Measurements from ENCODE around the gene NPHP1. TPM values are rescaled to one million over a fixed set of nuclear protein-coding genes. Genes with fewer than 3 reads are reported as not detected.

Gene NPHP1
- total and polyA plus RNA-seq, 2 experiments from 2014 or later: 3.1 to 10.9 TPM

DNA sequence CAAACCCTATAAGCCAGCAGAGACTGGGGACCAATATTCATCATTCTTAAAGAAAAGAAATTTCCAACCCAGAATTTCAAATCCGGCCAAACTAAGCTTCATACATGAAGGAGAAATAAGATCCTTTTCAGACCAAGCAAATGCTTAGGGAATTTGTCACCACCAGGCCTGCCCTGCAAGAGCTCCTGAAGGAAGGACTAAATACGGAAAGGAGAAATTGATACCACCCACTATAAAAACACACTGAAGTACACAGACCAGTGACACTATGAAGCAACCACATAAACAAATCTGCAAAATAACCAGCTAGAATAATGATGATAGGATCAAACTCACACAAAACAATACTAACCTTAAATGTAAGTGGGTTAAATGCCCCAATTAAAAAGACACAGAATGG lies 22.4 kb downstream of the NPHP1 start:
- Histone ChIP-seq H3K4me1 (ENCODE audit: insufficient read depth) (no peaks in the 10 kb centered on the region), H3K27me3 (replicated peaks; ENCODE audit: insufficient read depth) (no peaks in the 10 kb centered on the region), H3K4me3 (no peak overlapping the region), H3K4me2 (ENCODE audit: unreplicated experiment) (no peak overlapping the region), H3K79me2 (ENCODE audit: insufficient read depth) (no peaks in the 10 kb centered on the region), H4K20me1 (ENCODE audit: insufficient read depth) (no peaks in the 10 kb centered on the region), H2AFZ (no peak overlapping the region), H3F3A (ENCODE audit: insufficient read depth) (no peaks in the 10 kb centered on the region), H3K9me2 (ENCODE audit: insufficient read depth) (no peaks in the 10 kb centered on the region), H3K9me3 (ENCODE audit: low read depth) (peaks cover 3% of the 10 kb centered on the region), H3K36me3 (ENCODE audit: low read depth) (no peaks in the 10 kb centered on the region), H3K9ac (no peak overlapping the region), H3K27ac (no peak overlapping the region)
- WGBS, 2 experiments (ENCODE audit: low coverage in 1 of 2, low lambda C conversion rate in 2 of 2, missing lambda C conversion rate in 2 of 2): 72 to 74% methylated on average over 2 of the region's 2 CpGs
- in situ Hi-C loops (cut with MboI): no loop called here
- DNase-seq: no peak
- TF ChIP-seq EZH2phosphoT487 (IDR thresholded peaks at IDR 0.05; ENCODE audit: insufficient read depth, low read depth) (no peak), EZH2 (IDR thresholded peaks at IDR 0.05; ENCODE audit: insufficient read depth, poor library complexity, severe bottlenecking) (no peak)

DNA sequence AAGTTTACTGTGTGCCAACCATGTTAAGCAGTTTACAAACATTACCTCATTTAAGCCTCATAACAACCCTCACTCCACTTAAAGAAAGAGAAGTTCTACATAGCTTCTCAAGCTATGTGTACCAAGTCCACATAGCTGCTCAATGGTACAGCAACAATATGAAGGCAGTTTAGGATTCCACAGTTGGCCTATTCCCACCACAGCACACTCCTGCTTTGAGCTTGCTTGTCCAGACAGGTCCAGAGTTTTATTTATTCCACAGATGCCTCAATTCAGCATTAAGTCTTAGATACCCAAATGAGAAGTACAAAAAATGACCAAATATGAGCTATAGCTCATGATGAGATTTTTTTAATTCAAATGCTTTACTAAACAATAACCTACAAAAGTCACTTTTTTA lies 24.8 kb downstream of the NPHP1 start:
- H3K9me2 ChIP-seq (ENCODE audit: insufficient read depth): no peaks in the 10 kb centered on the region
- no peaks in the 10 kb centered on the region for H3K4me1 ChIP-seq (ENCODE audit: insufficient read depth)
- no peaks in the 10 kb centered on the region for H3K79me2 ChIP-seq (ENCODE audit: insufficient read depth)
- no peak for TF ChIP-seq EZH2 (IDR thresholded peaks at IDR 0.05; ENCODE audit: insufficient read depth, poor library complexity, severe bottlenecking)
- no peak for TF ChIP-seq EZH2phosphoT487 (IDR thresholded peaks at IDR 0.05; ENCODE audit: insufficient read depth, low read depth)
- no peak overlapping the region for H3K4me2 ChIP-seq (ENCODE audit: unreplicated experiment)
- H3K27ac ChIP-seq: no peak overlapping the region
- H3K27me3 ChIP-seq (replicated peaks; ENCODE audit: insufficient read depth): no peaks in the 10 kb centered on the region
- H4K20me1 ChIP-seq (ENCODE audit: insufficient read depth): no peaks in the 10 kb centered on the region
- H3K4me3 ChIP-seq: no peak overlapping the region
- H3K9me3 ChIP-seq (ENCODE audit: low read depth): peaks cover 3% of the 10 kb centered on the region
- in situ Hi-C loops (cut with MboI): no loop called here
- no peaks in the 10 kb centered on the region for H3K36me3 ChIP-seq (ENCODE audit: low read depth)
- no peak overlapping the region for H2AFZ ChIP-seq
- no peak overlapping the region for H3K9ac ChIP-seq
- H3F3A ChIP-seq (ENCODE audit: insufficient read depth): no peaks in the 10 kb centered on the region
- DNase-seq: no peak

DNA sequence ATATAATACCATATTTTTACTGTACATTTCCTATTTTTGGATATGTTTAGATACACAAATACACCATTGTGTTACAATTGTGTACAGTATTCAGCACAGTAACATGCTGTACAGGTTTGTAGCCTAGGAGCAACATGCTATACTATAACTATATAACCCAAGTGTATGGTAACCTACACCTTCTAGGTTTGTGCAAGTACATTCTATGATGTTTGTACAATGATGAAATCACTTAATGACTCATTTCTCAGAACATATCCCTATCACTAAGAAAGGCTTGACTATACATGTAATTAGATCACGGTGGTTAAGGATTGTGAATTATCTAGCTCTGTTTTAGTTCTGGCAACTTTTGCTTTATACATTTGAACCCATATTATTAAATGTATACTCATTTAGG lies 31.3 kb downstream of the NPHP1 start:
- DNase-seq: peak; percentile 33
- H3K27ac ChIP-seq: no peak overlapping the region
- no peaks in the 10 kb centered on the region for H3K79me2 ChIP-seq (ENCODE audit: insufficient read depth)
- H3K4me1 ChIP-seq (ENCODE audit: insufficient read depth): no peaks in the 10 kb centered on the region
- no peak overlapping the region for H3K4me2 ChIP-seq (ENCODE audit: unreplicated experiment)
- no peaks in the 10 kb centered on the region for H3K9me2 ChIP-seq (ENCODE audit: insufficient read depth)
- no peaks in the 10 kb centered on the region for H3F3A ChIP-seq (ENCODE audit: insufficient read depth)
- H2AFZ ChIP-seq: no peak overlapping the region
- TF ChIP-seq EZH2 (IDR thresholded peaks at IDR 0.05; ENCODE audit: insufficient read depth, poor library complexity, severe bottlenecking) (no peak), EZH2phosphoT487 (IDR thresholded peaks at IDR 0.05; ENCODE audit: insufficient read depth, low read depth) (no peak)
- no peaks in the 10 kb centered on the region for H4K20me1 ChIP-seq (ENCODE audit: insufficient read depth)
- no peak overlapping the region for H3K4me3 ChIP-seq
- H3K9ac ChIP-seq: no peak overlapping the region
- in situ Hi-C loops (cut with MboI): no loop called here
- no peaks in the 10 kb centered on the region for H3K9me3 ChIP-seq (ENCODE audit: low read depth)
- 80 to 89% methylated on average over 1 of the region's 1 CpG for WGBS, 2 experiments (ENCODE audit: low coverage in 1 of 2, low lambda C conversion rate in 2 of 2, missing lambda C conversion rate in 2 of 2)
- no peaks in the 10 kb centered on the region for H3K27me3 ChIP-seq (replicated peaks; ENCODE audit: insufficient read depth)
- no peaks in the 10 kb centered on the region for H3K36me3 ChIP-seq (ENCODE audit: low read depth)

DNA sequence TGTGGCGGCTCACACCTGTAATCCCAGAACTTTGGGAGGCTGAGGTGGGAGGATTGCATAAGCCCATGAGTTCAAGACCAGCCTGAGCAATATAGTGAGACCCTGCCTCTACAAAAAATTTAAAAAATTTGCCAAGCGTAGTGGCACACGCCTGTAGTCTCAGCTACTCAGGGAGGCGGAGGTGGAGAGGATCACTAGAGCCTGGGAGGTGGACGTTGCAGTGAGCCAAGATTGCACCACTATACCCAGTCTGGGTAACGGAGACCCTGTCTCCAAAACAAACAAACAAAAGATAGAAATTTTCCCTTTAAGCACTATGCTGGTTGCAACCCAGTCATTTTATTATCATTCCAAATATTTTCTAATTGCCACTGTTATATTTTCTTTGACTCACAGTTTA lies 32.3 kb downstream of the NPHP1 start:
- H3K9ac ChIP-seq: no peak overlapping the region
- DNase-seq: no peak
- H3K9me3 ChIP-seq (ENCODE audit: low read depth): no peaks in the 10 kb centered on the region
- in situ Hi-C loops (cut with MboI): no loop called here
- no peak overlapping the region for H2AFZ ChIP-seq
- TF ChIP-seq EZH2 (IDR thresholded peaks at IDR 0.05; ENCODE audit: insufficient read depth, poor library complexity, severe bottlenecking): no peak
- no peak for TF ChIP-seq EZH2phosphoT487 (IDR thresholded peaks at IDR 0.05; ENCODE audit: insufficient read depth, low read depth)
- H3K27me3 ChIP-seq (replicated peaks; ENCODE audit: insufficient read depth): no peaks in the 10 kb centered on the region
- H3F3A ChIP-seq (ENCODE audit: insufficient read depth): no peaks in the 10 kb centered on the region
- no peak overlapping the region for H3K27ac ChIP-seq
- H3K9me2 ChIP-seq (ENCODE audit: insufficient read depth): no peaks in the 10 kb centered on the region
- WGBS, 2 experiments (ENCODE audit: low coverage in 1 of 2, low lambda C conversion rate in 2 of 2, missing lambda C conversion rate in 2 of 2): 84 to 85% methylated on average over 6 of the region's 6 CpGs
- no peaks in the 10 kb centered on the region for H3K79me2 ChIP-seq (ENCODE audit: insufficient read depth)
- H4K20me1 ChIP-seq (ENCODE audit: insufficient read depth): no peaks in the 10 kb centered on the region
- no peak overlapping the region for H3K4me3 ChIP-seq
- H3K4me2 ChIP-seq (ENCODE audit: unreplicated experiment): no peak overlapping the region
- H3K4me1 ChIP-seq (ENCODE audit: insufficient read depth): 0 out of 2 replicates have a peak, but pooled peaks cover 4% of the 10 kb centered on the region
- no peaks in the 10 kb centered on the region for H3K36me3 ChIP-seq (ENCODE audit: low read depth)

DNA sequence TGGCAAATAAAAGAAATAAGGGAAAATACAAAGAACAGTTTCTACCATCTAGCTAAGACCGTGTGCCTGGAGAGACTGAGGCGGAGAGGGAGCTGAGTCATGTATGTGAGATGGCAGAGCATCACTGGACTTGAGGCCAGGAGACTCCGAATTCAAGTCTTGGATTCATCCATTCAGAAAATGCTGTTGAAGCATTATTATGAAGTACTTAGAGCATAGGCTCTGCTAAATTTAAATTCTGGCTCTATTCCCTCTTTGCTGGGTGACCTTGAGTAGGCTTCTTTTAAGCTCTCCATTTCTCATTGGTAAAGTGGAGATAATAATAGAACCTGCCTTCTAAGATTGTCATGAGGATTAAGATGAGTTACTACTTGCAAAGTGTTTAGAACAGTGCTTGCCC lies 34.7 kb downstream of the NPHP1 start:
- H4K20me1 ChIP-seq (ENCODE audit: insufficient read depth): no peaks in the 10 kb centered on the region
- no peak overlapping the region for H2AFZ ChIP-seq
- H3K9me2 ChIP-seq (ENCODE audit: insufficient read depth): no peaks in the 10 kb centered on the region
- WGBS, 2 experiments (ENCODE audit: low coverage in 1 of 2, low lambda C conversion rate in 2 of 2, missing lambda C conversion rate in 2 of 2): 76 to 78% methylated on average over 3 of the region's 3 CpGs
- no peaks in the 10 kb centered on the region for H3F3A ChIP-seq (ENCODE audit: insufficient read depth)
- H3K27me3 ChIP-seq (replicated peaks; ENCODE audit: insufficient read depth): no peaks in the 10 kb centered on the region
- in situ Hi-C loops (cut with MboI): no loop called here
- DNase-seq: no peak
- H3K4me2 ChIP-seq (ENCODE audit: unreplicated experiment): no peak overlapping the region
- no peak overlapping the region for H3K27ac ChIP-seq
- peaks cover 18% of the 10 kb centered on the region for H3K4me1 ChIP-seq (ENCODE audit: insufficient read depth)
- no peaks in the 10 kb centered on the region for H3K9me3 ChIP-seq (ENCODE audit: low read depth)
- no peak for TF ChIP-seq EZH2phosphoT487 (IDR thresholded peaks at IDR 0.05; ENCODE audit: insufficient read depth, low read depth)
- TF ChIP-seq EZH2 (IDR thresholded peaks at IDR 0.05; ENCODE audit: insufficient read depth, poor library complexity, severe bottlenecking): no peak
- H3K9ac ChIP-seq: no peak overlapping the region
- no peak overlapping the region for H3K4me3 ChIP-seq
- no peaks in the 10 kb centered on the region for H3K36me3 ChIP-seq (ENCODE audit: low read depth)
- H3K79me2 ChIP-seq (ENCODE audit: insufficient read depth): no peaks in the 10 kb centered on the region
